ENCODE measurements around the gene GSK3B.

The GSK3B gene

DNA sequence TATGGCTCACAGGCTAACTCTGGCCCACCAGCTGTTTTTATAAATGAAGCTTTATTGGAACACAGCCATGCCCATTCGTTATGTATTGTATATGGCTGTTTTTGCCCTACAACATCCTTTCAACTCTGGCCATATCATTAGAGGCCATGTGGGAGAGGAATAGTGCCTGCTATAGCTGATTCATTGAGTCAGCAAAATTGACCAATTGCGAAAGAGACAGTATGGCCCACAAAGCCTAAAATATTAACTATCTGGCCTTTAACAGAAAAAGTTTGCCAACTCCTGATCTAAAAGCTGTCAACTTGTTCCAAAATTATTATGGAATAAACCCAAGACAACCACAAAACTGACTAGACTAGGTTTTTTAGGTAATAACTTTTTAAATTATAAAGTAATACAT is 311.0 kb downstream of the GSK3B start:
- TF ChIP-seq, protein P1, sequence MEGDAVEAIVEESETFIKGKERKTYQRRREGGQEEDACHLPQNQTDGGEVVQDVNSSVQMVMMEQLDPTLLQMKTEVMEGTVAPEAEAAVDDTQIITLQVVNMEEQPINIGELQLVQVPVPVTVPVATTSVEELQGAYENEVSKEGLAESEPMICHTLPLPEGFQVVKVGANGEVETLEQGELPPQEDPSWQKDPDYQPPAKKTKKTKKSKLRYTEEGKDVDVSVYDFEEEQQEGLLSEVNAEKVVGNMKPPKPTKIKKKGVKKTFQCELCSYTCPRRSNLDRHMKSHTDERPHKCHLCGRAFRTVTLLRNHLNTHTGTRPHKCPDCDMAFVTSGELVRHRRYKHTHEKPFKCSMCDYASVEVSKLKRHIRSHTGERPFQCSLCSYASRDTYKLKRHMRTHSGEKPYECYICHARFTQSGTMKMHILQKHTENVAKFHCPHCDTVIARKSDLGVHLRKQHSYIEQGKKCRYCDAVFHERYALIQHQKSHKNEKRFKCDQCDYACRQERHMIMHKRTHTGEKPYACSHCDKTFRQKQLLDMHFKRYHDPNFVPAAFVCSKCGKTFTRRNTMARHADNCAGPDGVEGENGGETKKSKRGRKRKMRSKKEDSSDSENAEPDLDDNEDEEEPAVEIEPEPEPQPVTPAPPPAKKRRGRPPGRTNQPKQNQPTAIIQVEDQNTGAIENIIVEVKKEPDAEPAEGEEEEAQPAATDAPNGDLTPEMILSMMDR (IDR thresholded peaks at IDR 0.05; ENCODE audit: insufficient read depth, low read depth, low read length, missing control alignments), result no peak
- H3K4me3 ChIP-seq (ENCODE audit: low read length), result no peak overlapping the region
- no peak for DNase-seq (ENCODE audit: low read depth)

DNA sequence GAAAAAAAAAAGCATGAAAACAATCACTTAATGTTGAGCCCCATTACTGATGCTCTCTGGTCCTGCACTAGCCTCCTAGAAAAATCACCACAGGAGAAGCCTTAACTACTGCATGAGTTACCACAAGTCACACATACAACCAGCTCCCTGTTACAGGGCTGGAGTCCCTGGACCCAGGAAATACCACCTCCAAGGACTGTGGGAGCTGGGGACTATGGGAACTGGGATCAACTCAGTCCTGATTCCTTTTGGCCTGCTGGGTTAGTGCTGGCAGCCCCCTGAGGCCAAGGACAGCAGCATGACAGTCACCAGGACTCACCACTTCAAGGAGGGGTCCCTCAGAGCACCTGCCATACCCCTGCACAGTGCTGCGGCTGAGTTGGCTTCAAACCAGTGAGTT is 311.8 kb downstream of the GSK3B start:
- TF ChIP-seq, protein P1 (IDR thresholded peaks at IDR 0.05; ENCODE audit: insufficient read depth, low read depth, low read length, missing control alignments), result no peak
- no peak for DNase-seq (ENCODE audit: low read depth)
- no peak overlapping the region for H3K4me3 ChIP-seq (ENCODE audit: low read length)

DNA sequence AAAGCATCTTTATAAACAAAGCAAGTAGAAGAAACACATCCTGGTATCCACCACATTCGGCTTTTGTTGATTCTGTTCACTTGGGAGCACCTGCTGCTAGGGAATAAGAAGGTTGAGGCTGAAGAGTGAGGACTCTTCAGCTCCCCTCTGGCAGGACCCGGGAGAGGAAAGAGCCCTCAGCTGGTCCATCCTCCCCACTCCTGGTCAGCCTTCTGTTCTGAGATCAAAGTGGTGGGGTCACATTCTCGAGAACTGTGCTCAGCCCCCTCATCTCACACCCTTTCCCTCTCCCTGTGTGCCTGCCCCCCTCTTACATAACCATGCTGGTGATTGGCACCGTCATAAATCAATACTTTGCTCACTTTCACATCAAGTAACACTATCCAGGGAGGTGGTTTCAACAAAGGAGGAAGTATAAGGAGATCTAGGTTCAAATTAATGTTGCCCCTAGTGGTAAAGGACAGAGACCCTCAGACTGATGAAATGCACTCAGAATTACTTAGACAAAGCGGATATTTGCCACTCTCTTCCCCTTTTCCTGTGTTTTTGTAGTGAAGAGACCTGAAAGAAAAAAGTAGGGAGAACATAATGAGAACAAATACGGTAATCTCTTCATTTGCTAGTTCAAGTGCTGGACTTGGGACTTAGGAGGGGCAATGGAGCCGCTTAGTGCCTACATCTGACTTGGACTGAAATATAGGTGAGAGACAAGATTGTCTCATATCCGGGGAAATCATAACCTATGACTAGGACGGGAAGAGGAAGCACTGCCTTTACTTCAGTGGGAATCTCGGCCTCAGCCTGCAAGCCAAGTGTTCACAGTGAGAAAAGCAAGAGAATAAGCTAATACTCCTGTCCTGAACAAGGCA is 312.7 kb downstream of the GSK3B start, which contains the start of gene NR1I2:
TSS of gene NR1I2 (plus strand) at position 772 of the 869 bp plus-strand sequence.
- no peak within 1 kb of the TSS for H3K4me3 ChIP-seq (ENCODE audit: low read length)
- no peak for DNase-seq (ENCODE audit: low read depth)
- TF ChIP-seq, protein P1 (IDR thresholded peaks at IDR 0.05; ENCODE audit: insufficient read depth, low read depth, low read length, missing control alignments), result no peak

DNA sequence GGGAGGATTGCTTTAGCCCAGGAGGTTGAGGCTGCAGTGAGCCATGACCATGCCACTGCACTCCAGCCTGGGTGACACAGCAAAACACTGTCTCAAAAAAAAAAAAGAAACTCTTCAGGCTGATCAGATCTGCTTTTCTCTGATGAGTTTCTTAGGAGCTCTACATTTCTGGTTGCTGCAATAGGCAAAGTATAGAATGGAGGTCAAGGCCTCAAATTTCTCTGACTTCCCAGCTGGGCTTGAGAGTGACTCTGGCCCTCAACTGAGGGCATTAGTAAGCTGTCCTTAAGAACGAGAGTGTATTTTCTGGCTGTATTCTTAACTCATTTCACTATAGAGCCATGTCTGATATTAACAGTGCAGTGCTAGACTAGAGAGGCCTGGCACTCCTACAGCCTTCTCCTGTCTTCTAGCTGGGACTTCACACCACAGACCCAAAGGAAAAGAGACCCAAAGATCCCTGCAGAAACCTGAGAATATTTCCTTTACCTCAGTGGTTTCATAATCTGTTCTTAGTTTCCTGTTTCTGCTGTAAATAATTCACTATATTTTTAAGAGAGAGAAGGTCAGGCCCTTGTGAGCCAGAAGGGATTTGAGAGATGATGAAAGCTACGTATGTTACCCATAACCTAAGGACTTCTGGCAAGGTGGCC is 314.4 kb downstream of the GSK3B start:
- TF ChIP-seq, protein P1 (IDR thresholded peaks at IDR 0.05; ENCODE audit: insufficient read depth, low read depth, low read length, missing control alignments), result no peak
- H3K4me3 ChIP-seq (ENCODE audit: low read length), result no peak overlapping the region
- no peak for DNase-seq (ENCODE audit: low read depth)

DNA sequence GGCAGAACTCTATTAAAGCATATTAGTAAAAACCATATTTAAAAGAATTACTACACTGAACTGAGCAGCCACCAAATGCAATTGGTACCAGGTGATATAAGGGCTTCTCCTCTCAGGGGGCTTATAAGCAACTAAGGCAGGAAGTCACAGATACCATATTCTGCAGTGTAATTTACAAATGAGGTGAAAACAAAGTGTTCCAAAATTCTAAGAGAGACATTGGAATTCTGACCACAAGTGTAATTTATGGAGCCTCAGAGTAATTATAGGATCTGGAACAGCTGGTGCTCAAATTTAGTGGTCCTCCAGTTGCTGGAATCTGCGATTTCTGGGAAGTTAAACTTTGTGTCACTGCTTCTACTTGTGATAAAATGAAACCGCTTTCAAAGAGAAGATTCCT is 315.4 kb downstream of the GSK3B start:
- TF ChIP-seq, protein P1 (IDR thresholded peaks at IDR 0.05; ENCODE audit: insufficient read depth, low read depth, low read length, missing control alignments), result no peak
- H3K4me3 ChIP-seq (ENCODE audit: low read length), result no peak overlapping the region
- no peak for DNase-seq (ENCODE audit: low read depth)

DNA sequence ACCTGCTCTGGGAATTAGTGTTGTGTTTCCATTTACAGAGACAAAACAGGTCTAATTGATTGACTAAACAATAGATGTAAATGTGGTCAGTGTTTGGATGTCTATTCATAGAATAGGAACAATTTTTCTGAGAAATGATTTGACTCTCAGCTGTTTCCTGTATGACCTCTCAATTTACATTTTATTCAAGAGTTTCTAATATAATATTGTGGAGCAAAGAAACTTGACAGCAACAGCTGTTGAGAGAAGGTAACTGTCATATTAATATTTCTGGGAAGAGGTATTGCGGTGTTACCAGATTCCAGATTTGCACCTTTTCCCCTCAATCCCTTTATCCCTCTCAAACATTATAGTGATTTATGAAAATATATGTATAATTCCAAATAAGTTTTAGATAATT is 316.1 kb downstream of the GSK3B start:
- no peak for DNase-seq (ENCODE audit: low read depth)
- TF ChIP-seq, protein P1 (IDR thresholded peaks at IDR 0.05; ENCODE audit: insufficient read depth, low read depth, low read length, missing control alignments), result no peak
- H3K4me3 ChIP-seq (ENCODE audit: low read length), result no peak overlapping the region
